Superior temporal gyrus (tissue), 1 donor: ENCODE measurements around the gene SNX2.

Experiments used
- DNase-seq: peaks from one replicate; pipeline ENCODE4 v3.0.0-alpha.2; 2016; ENCODE audit errors: extremely low spot score

SNX2 gene

DNA sequence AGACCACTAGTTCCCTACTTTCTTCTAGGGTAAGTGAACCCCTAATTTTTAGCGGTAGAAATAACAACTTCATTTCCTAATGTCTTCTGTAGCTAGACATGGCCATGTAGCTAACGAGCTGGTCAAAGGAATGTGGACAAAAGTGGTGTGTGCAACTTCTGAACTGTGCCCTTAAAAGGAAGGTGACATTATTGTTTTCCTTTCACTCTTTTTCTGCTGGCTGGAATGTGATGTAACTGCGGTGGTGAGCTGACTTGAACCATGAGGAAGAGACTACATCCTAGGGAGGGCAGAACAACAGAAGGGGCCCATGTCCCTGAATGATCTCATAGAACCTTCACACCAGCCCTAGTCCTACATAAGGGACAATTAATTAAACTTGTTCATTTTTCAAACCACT lies 1.3 kb upstream of the SNX2 start:
- DNase-seq: no peak

DNA sequence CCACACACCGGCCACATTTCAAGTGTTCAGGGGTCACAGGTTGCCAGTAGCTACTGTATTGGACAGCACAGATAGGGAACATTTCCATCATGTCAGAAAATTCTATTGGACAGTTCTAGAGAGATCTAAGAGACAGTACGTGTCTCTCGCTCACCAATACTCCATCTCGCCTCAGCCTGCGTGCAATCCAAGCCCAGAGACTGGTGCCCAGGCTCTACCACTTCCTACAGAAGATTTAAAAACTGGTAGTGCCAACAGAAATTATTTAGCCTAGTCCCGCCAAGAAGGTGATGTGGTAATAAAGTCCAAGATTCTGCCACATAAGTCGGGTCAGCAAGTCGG lies 390 bp upstream of the SNX2 start:
- DNase-seq: no peak

DNA sequence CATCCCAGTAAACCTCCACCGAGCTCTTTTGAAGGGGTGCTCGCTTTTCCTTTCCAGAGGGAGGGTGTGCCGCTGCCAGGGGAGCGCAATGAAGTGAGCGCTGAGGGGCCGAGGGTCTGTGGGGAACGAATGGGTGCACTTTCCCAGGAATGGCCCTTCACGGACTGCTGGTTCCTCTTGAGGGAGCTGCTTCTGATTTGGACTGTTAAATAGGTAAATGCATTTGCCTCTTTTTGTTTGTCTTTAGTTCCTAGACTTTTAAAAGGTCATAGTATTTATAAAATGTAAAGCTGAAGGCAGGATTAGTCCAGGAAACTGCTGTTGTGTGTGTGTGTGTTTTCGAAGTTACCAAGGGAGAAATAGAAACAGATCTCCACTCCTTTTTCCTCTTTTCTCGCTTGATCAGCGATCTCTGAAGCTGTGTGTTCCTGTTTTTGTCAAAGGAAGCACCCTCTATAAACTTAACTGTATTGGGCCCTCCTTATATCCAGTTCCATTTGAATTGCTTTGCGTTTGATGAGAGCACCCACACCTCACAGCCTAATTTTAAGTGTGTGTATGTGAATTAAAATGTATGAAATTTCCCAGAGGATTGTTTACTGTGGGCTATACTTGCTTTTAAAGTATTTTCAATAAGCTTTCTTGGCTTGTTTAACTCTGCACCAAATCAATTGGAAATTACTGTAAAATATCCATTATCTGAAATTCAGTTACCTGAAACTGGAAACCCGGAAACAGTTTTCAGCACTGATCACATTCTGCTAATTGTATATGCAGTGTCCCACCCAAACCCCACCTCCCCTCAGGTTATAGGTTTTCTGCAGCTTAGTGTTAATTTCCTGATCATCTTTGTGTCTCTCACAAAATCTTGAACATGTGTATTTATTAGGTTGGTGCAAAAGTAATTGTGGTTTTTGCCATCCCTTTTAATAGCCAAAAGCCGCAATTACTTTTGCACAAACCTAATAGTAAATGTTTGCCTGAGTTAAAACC lies 966 bp downstream of the SNX2 start:
- DNase-seq: peak; percentile 49

DNA sequence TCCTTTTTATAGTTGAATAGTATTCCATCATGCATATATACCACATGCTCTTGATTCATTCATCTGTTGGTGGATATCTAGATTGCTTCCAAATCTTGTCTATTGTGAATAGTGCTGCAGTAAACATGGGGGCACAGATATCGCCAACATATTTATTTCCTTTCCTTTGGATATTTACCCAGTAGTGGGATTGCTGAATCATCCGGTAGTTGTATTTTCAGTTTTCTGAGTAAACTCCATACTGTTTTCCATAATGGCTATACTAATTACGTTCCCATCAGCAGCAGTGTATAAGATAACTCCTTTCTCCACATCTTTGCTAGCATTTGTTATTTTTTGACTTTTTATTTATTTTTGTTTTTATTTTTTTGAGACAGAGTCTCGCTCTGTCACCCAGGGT lies 3.3 kb downstream of the SNX2 start:
- DNase-seq: no peak

DNA sequence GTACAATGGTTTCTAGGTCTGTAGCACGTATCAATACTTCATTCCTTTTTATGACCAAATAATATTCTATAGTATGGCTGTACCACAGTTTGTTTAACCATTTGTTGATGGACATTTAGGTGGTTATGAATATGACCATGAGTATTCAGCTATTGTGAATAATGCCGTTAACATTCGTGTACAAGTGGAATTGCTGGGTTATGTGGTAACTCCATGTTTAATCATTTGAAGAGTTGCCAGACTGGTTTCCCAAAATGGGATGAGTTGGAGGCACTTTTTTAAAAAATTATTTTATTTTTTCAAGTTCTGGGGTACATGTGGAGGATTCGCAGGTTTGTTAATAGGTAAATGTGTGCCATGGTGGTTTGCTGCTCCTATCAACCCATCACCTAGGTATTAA lies 4.6 kb downstream of the SNX2 start:
- no peak for DNase-seq

DNA sequence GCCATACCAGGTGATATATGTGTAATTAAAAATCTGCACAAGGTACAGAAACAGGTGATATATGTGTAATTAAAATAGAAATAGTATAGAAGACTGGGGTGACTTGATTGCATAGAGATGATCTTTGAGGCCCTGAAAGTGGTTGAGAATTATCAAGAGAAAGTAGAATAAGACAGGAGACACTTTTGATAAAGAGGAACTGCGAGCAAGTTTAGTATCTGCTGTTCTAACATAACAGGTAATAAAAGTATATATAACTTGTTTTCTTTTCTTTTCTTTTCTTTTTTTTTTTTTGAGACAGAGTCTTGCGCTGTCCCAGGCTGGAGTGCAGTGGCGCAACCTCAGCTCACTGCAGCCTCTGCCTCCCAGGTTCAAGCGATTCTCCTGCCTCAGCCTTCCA lies 5.4 kb downstream of the SNX2 start:
- no peak for DNase-seq

DNA sequence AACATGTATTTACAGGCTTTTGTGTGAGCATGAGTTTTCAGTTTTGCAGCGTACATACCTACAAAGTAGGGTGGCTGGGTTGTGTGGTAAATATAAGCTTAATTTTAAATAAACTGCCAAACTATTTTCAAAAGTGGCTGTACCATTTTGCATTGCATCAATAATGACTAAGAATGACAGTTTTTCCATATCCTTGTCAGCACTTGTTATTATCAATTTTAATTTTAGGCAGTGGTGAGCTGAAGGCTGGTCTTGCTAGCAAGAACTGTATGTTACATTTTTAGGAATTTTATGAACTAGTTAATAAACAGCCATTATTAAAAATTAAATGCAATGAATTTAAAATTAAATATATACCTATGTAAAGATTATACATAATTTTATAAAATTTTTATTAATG lies 6.6 kb downstream of the SNX2 start:
- no peak for DNase-seq

DNA sequence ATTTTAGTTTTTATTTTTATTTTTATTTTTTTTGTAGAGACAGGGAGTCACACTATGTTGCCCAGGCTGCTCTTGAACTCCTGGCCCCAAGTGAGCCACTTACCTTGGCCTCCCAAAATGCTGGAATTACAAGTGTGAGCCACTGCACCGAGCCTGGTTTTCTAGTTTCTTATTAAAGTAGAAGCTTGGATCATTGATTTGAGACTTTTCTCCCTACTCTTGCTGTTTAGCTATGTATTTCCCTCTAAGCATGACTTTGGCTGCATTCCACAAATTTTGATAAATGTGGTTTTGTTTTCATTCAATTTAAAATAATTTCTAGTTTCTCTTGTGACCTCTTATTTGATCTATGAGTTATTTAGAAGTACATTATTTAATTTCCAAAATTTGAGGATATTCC lies 10.4 kb downstream of the SNX2 start:
- DNase-seq: no peak

DNA sequence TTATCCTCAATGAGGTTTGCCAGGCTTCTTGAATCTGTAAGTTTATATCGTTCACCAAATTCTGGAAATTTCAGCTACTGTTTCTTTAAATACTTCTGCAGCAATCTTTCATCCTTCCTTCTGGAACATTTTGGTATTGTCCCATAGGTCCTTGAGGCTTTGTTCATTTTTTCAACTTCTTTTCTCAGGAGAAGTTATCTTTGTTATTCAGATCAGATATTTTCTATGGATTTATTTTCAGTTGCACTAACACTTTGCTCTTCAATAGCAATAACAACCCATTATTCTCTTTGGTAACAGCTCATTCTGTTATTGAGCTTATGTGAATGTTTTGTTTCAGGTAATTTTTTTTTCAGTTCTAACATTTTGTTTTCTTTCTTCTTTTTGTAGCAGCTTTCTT lies 13.5 kb downstream of the SNX2 start:
- no peak for DNase-seq

DNA sequence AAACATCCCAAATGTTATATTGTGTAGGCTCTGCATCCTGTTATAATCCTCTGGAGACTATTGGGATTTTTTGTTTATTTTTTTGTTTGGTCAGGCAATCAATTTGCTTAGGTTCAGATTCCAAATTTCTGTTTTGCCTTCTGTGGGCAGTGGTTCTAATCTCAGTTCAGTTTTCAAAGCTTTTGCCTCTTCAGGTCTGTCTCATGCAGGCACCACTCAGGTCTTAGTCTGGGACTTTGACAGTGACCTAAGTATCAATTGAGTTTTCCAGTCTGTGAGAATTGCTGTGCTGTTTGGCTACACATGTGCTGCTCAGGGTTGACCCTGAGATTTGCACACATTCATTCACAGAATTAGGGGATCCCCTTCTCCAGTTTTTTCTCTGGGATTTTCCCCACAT lies 14.1 kb downstream of the SNX2 start:
- no peak for DNase-seq

DNA sequence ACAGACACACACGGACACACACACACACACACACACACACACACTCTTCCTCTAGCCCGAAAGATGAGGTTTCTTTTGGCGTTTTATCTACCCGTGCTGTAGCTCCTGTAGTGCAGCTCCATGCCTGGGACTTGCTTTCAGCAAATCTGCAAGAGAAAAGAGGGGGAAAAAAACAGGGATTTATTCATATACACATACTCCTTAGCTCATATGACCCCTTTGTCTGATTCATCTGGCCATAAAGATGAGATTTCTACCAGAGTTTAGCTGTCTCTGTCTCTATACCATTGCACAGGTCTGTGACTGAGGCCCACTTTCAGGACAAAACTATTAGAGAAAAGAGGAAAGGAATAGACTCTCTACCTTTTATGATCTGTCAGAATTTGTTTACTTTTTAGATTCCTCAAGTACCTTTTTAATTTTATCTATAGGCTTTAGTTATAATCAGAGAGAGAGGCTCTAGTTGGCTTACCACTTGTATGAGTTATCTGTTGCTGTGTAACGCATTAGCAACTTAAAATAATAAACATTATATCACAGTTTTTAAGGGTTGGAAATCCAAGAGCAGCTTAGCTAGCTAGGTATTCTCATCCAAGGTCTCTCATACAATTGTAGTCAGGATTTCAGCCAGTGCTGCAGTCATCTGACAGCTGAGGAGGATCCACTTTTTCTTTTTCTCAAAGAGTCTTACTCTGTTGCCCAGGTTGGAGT lies 14.7 kb downstream of the SNX2 start:
- no peak for DNase-seq

DNA sequence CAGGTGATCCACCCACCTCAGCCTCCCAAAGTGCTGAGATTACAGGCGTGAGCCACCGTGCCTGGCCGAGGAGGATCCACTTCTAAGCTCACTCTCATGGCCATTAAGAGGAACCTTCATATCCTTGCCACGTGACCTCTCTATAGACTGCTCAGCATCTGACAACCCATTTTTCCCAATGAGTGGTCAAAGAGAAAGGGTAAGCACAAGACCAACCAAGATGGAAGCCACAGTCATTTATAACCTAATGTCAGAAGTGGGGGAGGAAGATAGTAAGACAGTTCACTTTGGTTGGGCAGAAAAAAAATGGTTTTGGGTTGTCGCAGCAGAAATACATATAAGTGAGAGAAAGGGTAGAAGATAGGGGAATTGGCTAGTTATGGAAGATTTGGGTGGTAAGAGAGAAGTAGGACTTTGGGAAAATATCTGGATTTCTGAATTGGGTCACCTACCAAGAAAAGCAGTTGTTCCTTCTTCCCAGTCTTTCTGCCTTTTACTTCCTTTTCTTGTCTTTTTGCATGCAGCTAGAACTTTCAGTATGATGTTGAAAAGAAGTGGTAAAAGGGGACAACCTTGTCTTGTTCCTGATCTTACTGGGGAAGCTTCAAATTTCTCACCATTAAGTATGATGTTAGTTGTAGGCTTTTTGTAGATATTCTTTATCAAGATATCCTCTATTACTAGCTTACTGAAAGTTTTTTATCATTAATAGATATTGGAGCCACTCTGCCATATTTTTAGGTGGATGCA lies 15.6 kb downstream of the SNX2 start:
- no peak for DNase-seq

DNA sequence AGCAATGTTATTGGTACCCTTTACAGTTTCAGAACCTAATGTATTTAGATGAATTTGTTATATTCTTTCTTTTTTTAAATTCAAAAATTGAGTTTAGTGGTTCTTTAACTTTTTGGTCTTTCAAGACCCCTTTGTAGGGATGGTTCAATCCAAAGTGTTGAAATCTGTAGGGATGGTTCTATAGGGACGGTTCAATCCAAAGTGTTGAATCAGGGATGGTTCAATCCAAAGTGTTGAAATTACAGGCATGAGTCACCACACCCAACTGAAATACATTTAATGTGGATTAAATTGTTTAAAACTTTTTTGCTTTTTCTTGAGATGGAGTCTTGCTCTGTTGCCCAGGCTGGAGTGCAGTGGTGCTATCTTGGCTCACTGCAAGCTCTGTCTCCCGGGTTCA lies 30.6 kb downstream of the SNX2 start:
- no peak for DNase-seq

DNA sequence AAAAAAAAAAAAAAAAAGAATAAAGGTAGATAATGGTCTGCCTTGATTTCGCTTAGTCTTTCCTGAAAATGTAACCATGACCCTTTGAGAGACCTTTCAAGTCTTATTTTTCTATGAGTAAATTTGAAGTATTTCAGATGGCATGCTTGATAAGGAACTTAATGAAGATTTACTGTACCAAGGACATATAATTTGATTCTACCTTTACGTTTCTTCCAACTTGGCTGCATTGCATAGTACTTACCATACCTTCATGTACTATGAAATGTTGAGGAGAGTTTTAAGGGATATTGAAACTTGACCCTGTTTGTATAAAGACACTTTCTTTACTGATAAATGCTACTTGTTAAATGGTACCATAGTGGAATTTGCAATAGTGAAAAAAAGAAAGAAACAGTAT lies 35.5 kb downstream of the SNX2 start:
- DNase-seq: no peak

DNA sequence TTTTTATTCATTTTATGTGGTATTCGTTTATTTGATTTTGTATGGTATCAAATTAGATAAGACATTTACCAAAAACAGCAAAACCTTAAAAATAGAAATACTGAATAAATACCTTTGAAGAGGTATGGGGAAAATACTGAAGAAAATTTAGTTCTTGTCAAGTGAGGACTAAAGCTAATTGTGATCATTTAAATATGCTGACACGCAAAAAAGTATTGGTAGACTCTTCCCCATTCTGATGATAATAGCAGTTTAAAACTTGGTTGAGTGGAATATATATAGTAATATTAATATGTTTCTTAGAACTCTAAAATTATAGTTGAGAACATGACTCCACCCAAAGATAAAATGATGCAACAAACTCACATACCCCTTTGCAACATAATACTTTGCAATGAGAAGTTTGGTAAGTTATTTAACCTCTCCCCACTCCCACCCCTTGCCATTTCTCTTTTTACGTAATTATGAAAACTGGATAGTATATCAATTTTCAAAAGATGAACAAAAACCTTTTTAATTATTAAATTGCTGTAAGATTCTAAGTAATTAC lies 40.4 kb downstream of the SNX2 start:
- no peak for DNase-seq

DNA sequence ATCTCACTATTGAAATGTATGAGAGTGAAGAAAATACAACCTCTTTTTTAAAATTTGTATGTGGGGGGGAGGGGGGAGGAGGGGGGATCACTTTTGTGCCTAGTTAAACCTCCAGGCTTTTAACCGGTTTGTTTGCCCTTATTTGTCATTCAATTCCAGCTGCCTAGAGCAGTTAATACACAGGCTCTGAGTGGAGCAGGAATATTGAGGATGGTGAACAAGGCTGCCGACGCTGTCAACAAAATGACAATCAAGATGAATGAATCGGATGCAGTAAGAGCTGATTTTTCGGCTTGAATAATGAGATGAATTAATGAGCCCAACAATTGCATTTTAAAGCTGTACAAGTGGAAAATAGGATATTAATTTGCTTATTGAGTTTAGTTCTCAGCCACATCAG lies 41.9 kb downstream of the SNX2 start:
- no peak for DNase-seq

DNA sequence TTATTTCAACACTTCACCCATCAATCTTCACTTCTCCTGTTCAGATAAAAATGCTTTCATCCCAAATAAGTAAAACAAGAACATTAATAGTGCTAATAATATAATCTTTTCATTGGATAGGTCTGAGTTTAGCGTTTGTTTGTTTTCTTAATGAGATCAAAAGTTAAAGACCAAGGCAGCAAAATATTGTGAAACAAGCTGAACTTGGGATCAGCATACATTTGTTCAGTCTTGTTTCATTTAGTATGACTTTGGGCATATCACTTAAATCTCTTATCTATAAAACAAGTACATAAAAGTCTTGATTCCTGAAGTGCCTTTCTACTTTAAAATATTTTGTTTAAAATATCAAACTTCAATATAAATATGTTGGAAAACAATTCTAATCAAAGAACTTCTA lies 57.1 kb downstream of the SNX2 start:
- DNase-seq: no peak

DNA sequence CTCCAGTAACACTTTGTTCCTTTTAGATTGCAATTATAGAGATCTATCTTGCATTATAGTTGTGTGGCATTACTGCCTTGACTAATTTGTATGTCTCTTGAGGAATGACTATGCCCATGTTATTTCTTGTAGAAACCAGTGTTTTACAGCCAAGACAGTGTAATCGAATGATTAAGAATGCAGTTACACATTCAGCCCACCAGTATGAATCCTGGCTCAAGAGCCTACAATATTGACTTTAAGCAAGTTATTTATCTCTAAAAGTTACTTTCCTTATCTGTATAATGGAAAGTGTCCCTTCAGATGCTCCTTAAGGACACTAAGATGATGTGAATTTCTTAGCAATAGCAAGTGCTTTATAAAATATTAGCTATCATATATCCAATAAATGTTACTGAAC lies 60.8 kb downstream of the SNX2 start:
- no peak for DNase-seq

DNA sequence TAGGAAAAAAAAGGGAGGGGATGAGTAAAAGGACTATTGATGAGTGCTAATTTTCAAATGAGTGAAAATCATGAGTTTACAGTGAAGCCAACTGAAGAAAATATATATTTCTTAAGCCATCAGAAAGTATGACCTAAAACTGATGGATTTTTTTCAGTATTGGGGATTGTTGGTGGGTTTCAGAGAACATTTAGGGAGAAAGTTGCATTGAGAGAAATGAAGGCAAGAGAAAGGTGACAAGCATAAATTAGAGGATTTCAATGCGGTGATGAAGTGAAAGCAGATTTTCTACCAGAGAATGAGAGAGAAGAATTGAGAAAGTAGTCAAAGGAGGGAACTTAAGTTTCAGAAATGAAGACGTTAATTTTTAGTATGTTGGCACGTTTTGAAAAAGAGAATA lies 62.1 kb downstream of the SNX2 start:
- DNase-seq: no peak

DNA sequence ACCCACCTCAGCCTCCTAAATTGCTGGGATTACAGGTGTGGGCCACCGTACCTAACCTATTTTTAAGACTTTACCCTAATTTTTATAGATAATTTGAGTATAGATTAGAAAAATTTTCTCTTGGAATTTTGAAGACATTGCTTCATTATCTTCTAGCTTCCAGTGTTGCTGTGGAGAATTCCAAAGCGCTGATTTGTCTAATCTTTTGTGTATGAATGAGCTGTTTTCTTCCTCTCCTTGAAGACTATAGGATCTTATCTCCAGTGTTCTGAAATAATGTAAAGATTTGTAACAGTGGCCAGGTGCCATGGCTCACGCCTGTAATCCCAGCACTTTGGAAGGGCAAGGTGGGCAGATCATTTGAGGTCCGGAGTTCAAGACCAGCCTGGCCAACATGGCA lies 64.9 kb downstream of the SNX2 start:
- no peak for DNase-seq

DNA sequence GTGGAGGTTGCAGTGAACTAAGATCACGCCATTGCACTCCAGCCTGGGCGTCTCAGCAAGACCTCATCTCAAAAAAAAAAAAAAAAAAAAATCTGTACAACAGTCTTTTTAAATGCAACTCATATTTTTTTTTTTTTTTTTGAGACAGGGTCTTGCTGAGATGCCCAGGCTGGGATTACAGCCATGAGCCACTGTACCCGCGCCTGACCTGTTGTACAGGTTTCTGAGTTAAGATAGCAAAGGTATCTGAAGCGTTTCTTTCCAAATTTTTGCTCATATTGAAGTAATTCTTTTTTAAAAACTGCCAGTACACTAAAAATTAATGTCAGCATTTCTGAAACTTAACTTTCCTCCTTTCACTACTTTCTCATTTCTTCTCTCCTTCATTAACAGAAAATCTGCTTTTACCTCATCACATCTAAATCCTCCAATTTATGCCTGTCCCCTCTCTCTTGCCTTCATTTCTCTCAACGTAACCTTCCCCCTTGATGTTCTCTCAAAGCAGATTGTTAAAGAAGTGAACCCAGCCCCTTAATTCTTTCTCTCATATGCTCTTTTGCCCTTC lies 67.2 kb downstream of the SNX2 start:
- no peak for DNase-seq
